Measurements from ENCODE around the gene ARHGAP21.

DNA sequence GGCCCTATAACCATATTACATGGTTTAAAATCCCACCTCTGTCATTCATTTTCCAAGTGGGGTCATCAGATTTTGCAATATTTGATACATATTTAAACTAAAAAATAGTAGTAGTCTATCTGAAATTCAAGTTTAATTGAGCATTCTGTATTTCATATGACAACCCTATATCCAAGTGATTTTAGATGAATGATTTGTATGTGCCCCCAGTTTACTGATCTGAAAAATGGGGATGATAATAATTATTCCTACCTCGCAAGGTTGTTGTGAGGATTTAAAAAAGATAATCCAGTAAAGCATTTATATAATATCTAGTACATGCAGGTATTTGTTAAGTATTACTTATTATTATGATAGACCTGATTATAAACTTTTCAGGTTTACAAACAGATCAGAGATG is 84.6 kb downstream of the ARHGAP21 start:
- TF ChIP-seq, protein P1, sequence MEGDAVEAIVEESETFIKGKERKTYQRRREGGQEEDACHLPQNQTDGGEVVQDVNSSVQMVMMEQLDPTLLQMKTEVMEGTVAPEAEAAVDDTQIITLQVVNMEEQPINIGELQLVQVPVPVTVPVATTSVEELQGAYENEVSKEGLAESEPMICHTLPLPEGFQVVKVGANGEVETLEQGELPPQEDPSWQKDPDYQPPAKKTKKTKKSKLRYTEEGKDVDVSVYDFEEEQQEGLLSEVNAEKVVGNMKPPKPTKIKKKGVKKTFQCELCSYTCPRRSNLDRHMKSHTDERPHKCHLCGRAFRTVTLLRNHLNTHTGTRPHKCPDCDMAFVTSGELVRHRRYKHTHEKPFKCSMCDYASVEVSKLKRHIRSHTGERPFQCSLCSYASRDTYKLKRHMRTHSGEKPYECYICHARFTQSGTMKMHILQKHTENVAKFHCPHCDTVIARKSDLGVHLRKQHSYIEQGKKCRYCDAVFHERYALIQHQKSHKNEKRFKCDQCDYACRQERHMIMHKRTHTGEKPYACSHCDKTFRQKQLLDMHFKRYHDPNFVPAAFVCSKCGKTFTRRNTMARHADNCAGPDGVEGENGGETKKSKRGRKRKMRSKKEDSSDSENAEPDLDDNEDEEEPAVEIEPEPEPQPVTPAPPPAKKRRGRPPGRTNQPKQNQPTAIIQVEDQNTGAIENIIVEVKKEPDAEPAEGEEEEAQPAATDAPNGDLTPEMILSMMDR (conservative IDR thresholded peaks at IDR 0.05; ENCODE audit: low read depth, low read length) = no peak
- no peak for TF ChIP-seq EZH2 (IDR thresholded peaks at IDR 0.05; ENCODE audit: low read length, unreplicated experiment)
- TF ChIP-seq EZH2phosphoT487 (IDR thresholded peaks at IDR 0.05; ENCODE audit: borderline replicate concordance, low read length) = no peak
